Left colon (tissue), 2 donors: ENCODE data around the gene DLG4. TPM values are rescaled to one million over a fixed set of nuclear protein-coding genes. Genes with fewer than 3 reads are reported as not detected.

Experiments
- ATAC-seq: fragments of 200-7000 bp; cut with Tn5 transposase; one replicate; pipeline ENCODE4 v1.9.1; 2020; ENCODE audit warnings: mild to moderate bottlenecking, moderate library complexity
- DNase-seq, 2 donors: peaks; one replicate each; pipeline ENCODE4 v3.0.0-alpha.2; 2020
- intact Hi-C, 2 donors: fragments of 100-400 bp; cut with DNase I in 1 of 2; cut with micrococcal nuclease in 1 of 2; formaldehyde crosslinking; loops; one replicate each; pipeline versions ENCODE4 v1.11.2 to v1.14.0; 2022; cut with DNase I, micrococcal nuclease
- long read RNA-seq: library from polyadenylated mRNA; unstranded; transcript quantifications from one replicate; pipeline ENCODE4 v2.0.0, GENCODE V29; 2021
- total RNA-seq, 2 donors: library from RNA; stranded (reverse); fragmentation: NEBNext Ultra II Directional; extraction: Animal tissue kit (Norgen Biotek cat#: 25700); gene quantifications; one replicate each; pipeline ENCODE4 v1.2.1, GENCODE V29; 2021
- donor health status: DM: no; HTN: no; CAD: no.
- donor health status: DM: yes; HTN: yes; CAD: no.

DLG4 gene
- 1 to 10 TPM; 4.0 to 7.3 TPM for total RNA-seq
- long read RNA-seq, result 0 reads

DNA sequence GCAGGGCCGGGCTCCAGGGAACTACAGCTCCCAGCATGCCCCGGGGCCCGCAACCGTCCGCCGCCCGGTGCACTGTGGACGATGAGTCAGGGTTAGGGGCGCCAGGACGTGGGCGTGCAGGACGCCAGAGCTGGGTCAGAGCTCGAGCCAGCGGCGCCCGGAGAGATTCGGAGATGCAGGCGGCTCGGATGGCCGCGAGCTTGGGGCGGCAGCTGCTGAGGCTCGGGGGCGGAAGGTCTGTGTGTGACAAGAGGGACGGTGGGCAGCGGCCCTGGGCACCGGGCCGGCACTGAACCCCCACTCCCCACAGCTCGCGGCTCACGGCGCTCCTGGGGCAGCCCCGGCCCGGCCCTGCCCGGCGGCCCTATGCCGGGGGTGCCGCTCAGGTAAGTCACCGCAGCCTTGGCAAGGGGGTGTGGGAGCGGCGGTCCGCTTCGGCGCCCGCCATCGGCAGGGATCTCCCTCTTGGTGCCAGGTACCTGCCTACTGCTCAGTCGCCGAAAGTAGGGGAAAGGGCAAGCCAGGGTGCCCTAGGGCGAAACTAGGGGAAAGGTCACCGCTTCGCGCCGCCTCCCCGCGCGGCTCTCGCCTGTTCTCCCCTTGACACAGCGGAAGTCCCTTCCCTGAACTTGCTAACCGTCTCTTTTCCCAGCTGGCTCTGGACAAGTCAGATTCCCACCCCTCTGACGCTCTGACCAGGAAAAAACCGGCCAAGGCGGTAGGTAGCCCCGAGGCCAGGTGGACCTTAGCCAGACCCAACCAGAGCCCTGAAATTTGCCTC lies at the start of gene DLG4, which contains the start of gene ACADVL:
DLG4 (minus strand) TSS at position 25 of the 781 bp plus-strand sequence.
ACADVL (plus strand) TSS at position 127 of the 781 bp plus-strand sequence; CDS start at position 174, 47 bp downstream.
- peak; percentile 92 for DNase-seq
- intact Hi-C loops, result no loop called here
- peak; percentile 69 for ATAC-seq

DNA sequence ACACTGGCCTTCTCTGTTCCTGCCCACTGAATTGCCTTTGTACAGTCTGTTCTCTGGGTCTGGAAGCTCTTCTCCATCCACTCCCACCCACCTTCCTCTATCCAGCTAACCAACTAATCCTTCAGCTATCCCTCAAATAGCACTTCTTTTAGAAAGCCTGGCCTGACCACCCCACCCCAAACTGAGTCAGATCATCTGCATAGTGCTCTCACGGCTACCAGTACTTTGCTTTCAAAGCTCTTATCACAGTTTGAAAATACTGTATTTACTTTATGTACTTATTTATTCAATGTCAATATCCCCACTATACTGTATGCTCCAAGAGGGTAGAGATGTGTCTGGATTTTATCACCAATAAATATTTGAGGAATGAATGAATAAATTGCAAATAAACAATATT lies 47.1 kb upstream of the DLG4 start:
- DNase-seq (no peak), ATAC-seq (no peak)
- intact Hi-C loops, result no loop called here

DNA sequence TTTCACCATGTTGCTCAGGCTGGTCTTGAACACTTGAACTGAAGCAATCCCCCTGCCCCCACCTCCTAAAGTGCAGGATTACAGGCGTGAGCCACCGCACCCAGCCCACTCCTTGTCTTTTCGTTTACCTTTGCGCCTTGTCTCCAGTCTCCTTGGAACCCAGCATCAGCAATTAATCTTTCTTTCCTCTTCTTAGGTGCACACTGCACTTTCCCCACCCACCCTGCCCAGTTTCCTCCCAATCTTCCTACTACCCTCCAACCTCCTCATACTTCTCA lies 44.1 kb upstream of the DLG4 start:
- intact Hi-C loops, result no loop called here
- ATAC-seq (peak; percentile 22), DNase-seq (peak; percentile 68 to 75)

DNA sequence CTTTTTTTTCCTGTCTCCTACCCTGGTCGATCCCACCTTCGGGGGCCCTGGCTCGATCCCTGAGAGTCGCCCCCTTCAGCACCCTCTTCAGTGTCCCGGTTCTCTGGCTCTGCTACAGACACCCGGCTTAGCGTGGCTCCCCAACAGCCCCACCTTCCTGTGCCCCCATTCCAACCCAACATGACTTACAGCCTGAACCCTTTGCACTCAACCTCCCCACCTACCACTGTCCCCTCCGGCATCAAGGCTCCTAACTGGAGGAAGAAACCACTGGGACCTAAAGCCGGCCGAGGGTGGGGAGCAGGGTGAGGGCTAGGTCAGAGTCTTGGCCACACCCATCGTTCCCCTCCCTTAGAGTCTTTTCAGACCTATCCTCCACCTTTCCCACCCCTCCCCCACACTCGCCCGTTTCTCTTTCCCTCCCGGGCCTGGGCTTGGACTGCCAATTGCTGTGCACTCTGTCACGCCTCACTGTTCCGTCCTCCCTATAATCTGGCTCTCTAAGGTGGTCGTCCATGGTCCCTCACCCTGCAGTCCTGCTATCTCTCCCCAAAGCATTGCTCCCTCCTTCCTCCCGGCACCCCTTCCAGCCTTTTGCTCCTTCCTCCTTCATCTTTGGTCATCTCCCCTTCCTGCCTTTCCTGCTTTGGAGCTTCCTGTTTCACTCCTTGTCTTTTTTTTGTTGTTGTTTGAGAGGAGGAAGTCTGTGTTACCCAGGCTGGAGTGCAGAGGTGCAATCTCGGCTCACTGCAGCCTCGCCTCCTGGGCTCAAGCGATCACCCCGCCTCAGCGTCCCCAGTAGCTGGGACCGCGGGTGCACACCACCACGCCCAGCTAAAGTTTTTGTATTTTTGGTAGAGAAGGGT lies 43.5 kb upstream of the DLG4 start:
- ATAC-seq (peak; percentile 56), DNase-seq (peak; percentile 96 to 97)
- intact Hi-C loops, result no loop called here

DNA sequence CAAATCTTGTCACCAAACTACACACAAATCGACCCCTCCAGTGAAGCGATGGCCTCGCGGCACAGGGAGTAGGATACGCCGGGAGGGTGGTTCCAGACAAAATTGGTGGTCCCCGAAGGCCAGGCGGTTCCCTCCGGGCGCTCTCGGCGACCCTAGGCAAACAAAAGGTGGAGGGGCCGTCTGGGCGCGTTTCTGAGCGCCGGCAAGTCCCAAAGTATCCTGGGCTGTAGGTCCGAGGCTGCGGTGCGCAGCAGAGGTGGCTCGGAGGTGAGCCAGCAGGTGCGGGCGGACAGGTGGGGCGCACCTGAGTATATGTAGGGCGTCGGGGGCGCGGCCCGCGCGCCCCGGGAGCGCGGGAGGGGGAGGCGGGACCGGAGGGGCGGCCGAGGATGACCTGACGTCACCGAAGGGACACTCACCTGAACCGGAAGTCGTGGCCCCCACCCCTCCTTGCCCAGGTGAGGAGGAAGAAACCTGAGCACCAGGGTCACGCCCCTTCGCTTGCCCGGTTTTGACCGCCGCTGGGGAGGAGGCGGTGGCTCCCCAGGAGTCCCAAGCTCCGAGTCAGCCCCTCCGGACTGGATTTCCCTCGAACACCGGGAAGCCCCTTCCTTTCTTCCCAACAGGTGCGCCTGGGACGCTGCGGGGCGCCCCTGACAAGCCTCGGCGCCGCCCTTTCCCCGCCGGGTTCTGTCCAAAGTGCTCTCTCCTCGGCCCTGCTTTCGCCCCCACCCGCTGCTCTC lies 42.7 kb upstream of the DLG4 start, which contains the start of gene CLDN7:
CLDN7 (minus strand) TSS at position 287 of the 743 bp plus-strand sequence. CDS start 435 bp downstream, outside the sequence.
- intact Hi-C loops, result no loop called here
- ATAC-seq (peak; percentile 56), DNase-seq (peak; percentile 92 to 96)

DNA sequence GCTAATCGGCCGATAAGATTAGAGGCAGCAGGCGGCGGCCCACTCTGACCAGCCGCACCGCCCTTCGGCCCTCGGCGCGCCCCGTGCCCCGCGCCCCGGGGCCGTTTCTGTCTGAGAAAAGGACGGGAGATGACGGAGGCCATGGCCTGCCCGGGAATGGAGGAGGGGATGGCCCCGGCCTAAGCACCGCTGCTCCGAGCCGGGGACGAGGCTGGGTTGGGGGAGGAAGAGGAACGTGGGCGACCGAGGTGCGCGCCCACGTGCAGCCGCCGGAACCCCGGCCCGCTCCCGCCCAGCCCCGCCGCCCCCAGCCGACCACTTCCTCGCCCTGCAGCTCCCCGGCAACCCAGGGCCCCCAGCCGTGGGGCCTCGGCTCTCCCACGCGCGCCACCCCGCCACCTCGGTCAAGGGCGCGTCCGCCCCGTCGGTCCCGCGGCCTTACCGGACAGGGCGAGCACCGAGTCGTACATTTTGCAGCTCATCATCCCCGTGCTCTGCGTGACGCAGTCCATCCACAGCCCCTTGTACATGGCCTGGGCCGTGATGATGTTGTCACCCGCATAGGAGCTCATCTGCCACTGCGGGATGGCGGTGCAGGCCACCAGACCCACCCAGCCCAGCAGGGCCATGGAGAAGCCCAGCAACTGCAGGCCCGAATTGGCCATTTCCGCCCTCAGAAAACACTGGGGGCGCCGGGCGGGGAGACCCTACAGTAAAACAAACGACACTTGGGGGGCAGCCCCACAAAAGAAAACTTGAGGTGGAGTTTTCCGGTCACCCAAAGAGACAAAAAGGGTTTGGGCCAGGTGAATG lies 41.9 kb upstream of the DLG4 start:
- no peak for ATAC-seq
- DNase-seq, result peak in 1 of 2 donors; percentile 35
- intact Hi-C loops, result no loop called here

DNA sequence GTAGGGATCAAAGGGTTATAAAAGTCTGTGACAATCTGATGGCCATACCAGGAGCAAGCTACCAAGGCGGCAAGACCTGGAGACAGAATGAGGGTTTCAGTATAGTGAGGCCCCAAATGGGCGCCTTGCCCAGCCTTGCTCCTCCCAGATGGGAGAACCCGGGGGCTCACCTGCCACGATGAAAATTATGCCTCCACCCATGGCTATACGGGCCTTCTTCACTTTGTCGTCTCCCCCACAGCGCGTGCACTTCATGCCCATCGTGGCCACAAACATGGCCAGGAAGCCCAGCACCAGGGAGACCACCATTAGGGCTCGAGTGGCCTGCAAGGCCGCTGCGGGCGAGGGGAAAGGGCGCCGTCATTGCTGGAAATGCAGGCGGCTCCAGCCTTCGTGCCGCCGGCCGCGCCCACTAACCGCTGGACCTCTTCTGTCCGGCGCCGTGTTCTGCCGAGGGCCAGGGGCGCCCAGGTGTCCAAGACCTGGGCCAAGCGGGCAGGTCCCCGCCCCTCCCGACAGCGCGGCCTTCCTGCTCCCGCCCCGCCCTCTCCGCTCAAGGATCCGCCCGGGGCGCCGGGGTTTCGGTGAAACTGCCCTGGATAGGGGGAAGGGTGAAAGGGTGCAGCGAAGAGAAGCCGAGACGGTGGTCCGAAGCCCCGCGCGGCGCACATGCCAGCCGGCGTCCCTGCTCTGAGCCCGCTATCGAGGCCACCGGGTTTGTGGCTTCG lies 41.2 kb upstream of the DLG4 start:
- DNase-seq (peak; percentile 78 to 84), ATAC-seq (peak; percentile 25)
- intact Hi-C loops, result no loop called here

DNA sequence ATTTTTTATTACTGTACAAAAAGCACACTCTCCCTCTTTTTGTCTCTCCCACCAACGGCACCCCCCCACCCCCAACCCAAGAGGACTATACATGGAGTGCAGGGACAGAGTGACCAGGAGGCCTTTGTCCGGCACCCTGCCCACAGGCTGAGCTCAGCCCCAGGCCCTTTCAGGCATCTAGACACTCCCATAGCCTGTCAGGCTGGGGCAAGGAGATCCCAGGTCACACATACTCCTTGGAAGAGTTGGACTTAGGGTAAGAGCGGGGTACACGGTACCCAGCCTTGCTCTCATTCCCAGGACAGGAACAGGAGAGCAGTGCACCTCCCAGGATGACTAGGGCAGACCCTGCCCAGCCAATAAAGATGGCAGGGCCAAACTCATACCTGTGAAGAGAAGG lies 40.5 kb upstream of the DLG4 start:
- ATAC-seq (no peak), DNase-seq (no peak)
- intact Hi-C loops, result no loop called here

DNA sequence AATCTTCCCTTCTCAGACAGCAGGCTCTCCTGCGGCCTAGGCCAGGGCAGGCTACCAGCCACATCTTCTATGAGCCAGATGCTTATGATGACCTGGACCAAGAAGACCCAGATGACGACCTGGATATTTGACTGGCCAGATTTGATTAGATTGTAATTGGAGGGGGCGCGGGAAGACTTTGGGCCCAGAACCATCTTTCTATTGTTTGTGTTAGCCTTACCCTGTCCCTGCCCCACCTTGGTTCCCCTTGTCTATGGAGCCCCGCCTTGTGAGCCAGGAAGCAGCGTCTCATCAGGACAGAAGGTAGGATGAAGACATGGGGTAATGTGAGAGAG lies 39.9 kb upstream of the DLG4 start:
- DNase-seq (no peak), ATAC-seq (no peak)
- intact Hi-C loops, result no loop called here

DNA sequence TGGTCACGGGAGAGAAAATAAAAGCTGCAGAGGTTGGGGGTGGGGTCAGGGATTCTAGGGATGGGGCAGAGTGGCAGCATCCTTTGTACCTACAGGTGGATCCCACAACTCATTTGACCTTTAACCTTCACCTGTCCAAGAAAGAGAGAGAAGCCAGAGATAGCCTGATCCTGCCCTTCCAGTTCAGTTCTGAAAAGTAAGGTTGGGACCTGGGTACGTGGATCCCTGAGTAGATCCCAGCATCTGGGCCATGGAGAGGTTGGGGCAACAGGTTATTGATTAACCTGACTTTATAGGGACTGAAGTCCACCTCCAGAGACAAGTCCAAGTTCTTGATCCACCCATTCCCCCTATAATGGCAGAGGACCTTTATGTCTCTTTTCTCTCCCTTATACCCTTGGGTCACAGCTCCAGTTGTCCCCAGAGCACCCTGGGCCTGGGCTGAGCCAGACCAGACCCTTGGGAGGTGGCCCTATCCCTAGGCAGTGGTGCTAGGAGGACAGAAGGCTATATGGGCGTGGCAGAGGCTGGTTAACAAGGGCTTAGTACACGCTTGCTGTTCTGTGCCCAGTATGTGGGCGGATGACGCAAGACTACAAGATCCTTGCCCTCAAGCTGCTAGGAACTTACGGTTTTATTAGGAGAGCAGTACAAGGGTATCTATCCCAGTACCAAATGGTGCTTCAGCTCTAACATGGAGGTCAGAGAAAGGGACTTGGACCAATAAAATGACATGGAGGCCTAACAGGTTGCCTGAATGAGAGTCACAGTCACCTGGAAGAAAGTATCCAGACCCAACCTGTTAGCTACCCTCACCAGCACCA lies 39.3 kb upstream of the DLG4 start:
- intact Hi-C loops, result no loop called here
- DNase-seq, result peak; percentile 77 to 92
- peak; percentile 37 for ATAC-seq

DNA sequence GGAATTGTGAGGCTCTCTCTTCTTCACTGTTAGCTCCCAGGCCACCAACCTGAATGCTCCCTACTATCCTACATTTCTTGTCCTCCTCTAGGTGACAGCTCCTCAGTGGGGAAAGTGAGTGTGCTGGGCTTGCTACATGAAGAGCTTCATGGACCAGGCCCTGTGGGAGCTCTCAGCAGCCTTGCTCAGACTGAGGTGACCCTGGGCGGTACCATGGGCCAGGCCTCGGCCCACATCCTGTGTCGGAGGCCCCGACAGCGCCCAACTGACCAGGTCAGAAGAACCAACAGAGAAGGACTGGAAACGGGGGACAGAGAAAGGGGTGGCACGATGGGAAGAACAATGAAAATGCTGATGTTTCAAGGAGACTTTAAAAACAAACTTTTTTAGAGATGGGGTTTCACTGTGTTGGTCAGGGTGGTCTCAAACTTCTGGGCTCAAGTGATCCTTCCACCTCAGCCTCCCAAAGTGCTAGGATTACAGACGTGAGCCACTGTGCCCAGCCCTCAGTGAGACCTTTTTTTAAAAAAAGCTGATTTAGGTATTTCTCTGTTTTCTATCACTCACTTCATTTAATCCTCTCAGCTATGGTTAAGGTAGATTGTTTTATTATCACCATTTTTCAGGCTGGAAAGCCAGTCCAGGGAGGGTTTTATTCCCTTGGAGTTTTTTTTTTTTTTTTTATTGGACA lies 37.3 kb upstream of the DLG4 start:
- DNase-seq (peak in 1 of 2 donors; percentile 35), ATAC-seq (no peak)
- intact Hi-C loops, result no loop called here

DNA sequence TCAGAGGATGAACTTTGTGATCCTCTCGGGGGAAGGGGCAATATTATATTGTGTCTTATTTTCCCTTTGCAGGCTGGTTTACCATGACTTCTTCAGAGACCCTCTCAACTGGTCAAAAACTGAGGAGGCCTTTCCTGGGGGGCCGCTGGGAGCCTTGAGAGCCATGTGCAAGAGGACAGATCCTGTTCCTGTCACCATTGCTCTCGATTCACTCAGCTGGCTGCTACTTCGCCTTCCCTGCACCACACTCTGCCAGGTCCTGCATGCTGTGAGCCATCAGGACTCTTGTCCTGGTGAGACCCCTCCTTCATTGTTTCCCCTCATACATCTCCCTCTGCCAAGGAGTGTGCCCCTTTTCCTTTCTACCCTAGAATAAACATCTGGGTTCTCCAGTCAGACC lies 34.9 kb upstream of the DLG4 start:
- intact Hi-C loops, result no loop called here
- no peak for DNase-seq
- ATAC-seq, result no peak

DNA sequence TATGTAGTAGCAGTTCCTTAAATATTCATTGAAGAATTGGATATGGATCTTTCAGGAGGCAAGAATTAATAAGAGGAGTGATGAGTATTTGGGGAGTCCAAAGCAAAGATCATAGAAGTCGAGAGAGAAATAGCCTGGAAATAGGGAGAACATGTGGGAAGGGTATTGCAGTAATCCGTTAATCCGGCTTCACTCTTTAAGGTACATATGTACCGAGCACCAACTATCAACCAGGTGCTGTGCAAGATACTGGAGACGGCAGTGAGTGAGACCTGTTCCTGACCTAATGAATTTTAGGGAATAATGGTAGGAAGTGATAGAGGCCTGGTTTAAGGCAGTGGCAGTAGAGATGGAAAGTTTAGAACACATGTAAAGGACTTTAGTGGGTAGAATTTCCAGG lies 33.4 kb upstream of the DLG4 start:
- intact Hi-C loops, result no loop called here
- no peak for DNase-seq
- ATAC-seq, result no peak

DNA sequence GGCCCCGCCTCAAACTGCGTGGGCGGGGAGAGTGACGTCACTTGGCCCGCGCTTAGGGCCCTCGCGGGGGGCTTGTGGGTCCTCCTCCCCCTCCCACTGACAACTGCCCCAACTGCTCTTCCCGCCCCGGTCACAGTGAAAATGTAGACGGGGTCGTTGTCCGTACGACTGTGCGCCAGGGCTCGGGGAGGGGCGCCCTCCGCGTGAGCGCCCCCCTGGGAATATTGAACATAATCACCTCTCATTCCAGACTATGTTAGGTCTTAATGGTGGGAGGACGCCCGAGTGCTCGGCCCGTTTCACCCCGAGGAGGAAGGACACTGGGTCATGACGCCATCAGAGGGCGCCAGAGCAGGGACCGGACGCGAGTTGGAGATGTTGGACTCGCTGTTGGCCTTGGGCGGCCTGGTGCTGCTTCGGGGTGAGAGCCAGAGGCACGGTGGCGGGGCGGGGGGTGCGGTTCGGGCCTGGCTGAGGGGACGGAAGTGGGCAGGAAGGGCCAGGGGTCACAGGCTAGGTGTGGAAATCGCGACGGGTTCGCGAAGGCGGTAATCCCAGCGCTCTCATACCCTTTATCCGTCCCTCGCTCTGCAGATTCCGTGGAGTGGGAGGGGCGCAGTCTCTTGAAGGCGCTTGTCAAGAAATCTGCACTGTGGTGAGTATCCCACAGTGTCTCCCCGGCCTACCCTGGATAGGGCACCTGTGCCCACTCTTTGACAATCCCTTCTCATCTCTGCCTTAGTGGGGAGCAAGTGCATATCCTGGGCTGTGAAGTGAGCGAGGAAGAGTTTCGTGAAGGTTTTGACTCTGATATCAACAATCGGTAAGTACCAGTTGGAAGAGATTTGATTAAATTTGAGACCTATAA lies 32.8 kb upstream of the DLG4 start, which contains the start of gene ELP5:
ELP5 (plus strand) TSS at position 40 of the 868 bp plus-strand sequence; CDS start at position 376, 336 bp downstream.
- peak; percentile 96 to 97 for DNase-seq
- intact Hi-C loops, result no loop called here
- peak; percentile 65 for ATAC-seq

DNA sequence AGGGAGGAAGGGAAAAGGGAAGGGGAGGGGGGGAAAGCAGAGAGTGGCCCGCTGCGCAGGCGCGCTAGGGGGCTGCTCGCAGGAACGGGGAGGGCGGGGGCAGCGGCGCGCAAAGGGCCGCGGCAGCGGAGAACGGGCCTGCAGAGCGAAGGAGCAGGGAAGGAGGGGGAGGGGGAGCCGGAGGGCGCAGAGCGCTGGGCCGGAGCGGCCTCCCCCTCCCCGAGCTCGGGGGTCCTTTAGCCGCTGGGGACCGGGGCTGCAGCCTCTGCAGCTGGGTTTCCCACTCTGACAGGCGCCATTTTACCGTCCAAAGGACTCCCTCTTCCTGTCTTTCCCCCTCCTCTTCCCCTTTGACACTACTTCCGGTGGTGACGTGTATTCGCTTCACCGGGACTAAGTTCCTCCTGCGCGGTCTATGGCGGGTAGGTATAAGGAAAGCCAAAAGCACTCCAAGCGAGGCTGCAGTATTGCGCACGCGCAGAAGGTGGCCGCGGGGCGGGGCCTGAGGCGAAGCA lies 32.1 kb upstream of the DLG4 start, which contains the start of gene CTDNEP1:
CTDNEP1 (minus strand) TSS at position 74 of the 515 bp plus-strand sequence. CDS start 438 bp downstream, outside the sequence.
- DNase-seq (peak; percentile 97 to 99), ATAC-seq (peak; percentile 76)
- intact Hi-C loops, result no loop called here
